ENCODE measurements around the gene SERP2.

The SERP2 gene

GRCh38 chr13:44437356-44438233 is 64.0 kb downstream of the SERP2 start:
- peak in 1 of 2 donors; percentile 73 for DNase-seq

DNA sequence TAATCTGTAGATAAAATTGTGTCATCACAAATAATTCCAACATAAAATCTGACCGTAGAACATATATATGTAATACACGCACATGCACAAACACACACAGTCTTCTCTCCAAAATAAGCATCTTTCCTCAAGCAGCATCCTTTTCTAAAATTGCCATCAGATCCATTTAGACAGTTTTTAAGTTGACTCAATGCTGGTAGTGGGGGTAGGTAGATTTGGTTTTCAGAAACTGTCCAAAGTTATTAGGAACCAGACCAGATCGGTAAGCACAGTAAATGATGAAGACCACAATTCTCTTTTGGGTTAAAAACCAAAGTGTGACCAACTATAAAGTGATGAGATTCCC is 64.6 kb downstream of the SERP2 start:
- no peak for DNase-seq

DNA sequence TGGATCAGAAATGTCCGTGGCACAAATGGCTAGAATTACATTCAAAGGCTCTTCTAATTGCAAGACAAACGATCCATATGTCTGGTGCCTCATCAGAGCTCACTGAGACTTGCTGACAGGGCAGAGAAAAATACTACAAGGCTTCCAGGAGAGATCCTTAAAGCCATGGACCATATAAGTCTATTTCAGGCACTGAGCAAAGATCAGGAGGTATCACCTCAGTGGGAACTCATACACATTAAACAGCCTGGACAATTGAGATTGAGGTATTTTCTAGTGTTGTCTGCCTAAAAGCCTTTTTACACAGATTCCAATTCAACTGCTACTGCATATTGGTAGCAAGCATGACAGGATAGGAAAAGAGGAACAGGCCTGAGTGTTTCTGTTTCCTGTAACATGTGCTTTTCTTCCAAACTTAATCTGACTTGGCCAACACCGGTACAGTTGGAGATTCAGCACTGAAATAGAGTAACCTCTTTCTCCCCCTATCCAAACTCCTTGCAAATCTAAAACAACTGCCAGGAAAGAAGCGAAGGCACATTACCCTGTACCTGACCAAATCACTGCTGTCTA is 65.9 kb downstream of the SERP2 start:
- DNase-seq, result no peak

DNA sequence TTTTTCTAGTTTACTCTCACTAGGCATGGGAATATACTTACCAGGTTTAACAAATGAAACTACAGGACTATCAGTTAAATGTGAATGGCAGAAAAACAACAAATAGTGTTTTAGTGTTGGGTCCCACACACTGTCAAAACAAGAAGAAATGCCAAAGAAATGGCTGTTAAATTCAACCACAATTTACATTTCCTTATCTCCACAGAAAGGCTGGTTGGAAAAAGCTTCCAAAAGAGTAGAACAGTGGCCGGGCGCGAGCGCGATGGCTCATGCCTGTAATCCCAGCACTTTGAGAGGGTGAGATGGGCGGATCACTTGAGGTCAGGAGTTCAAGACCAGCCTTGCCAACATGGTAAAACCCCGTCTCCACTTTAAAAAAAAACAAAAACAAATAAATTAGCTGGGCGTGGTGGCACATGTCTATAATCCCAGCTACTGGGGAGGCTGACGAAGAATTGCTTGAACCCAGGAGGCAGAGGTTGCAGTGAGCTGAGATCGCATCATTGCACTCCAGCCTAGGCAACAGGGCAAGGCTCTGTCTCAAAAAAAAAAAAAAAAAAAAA is 66.5 kb downstream of the SERP2 start:
- DNase-seq, result no peak
